ENCODE results near the gene ZBTB18. TPM values are rescaled to one million over a fixed set of nuclear protein-coding genes. Genes with fewer than 3 reads are reported as not detected.

Gene ZBTB18
- total RNA-seq, 1 experiment from 2014 or later: 15.2 TPM

- no peak for TF ChIP-seq EZH2 (IDR thresholded peaks at IDR 0.05; ENCODE audit: borderline replicate concordance, low read depth, low read length, poor library complexity, severe bottlenecking)
- TF ChIP-seq, protein P1, sequence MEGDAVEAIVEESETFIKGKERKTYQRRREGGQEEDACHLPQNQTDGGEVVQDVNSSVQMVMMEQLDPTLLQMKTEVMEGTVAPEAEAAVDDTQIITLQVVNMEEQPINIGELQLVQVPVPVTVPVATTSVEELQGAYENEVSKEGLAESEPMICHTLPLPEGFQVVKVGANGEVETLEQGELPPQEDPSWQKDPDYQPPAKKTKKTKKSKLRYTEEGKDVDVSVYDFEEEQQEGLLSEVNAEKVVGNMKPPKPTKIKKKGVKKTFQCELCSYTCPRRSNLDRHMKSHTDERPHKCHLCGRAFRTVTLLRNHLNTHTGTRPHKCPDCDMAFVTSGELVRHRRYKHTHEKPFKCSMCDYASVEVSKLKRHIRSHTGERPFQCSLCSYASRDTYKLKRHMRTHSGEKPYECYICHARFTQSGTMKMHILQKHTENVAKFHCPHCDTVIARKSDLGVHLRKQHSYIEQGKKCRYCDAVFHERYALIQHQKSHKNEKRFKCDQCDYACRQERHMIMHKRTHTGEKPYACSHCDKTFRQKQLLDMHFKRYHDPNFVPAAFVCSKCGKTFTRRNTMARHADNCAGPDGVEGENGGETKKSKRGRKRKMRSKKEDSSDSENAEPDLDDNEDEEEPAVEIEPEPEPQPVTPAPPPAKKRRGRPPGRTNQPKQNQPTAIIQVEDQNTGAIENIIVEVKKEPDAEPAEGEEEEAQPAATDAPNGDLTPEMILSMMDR (conservative IDR thresholded peaks at IDR 0.05; ENCODE audit: low read depth, low read length): no peak
- H3K4me3 ChIP-seq (ENCODE audit: low read depth, low read length, poor library complexity, severe bottlenecking): no peak overlapping the region
- no peak for DNase-seq (ENCODE audit: low spot score)
- H3K27ac ChIP-seq (ENCODE audit: low read depth, low read length, poor library complexity, severe bottlenecking): no peak overlapping the region
- intact Hi-C loops (cut with micrococcal nuclease; ENCODE audit: unreplicated experiment): no loop called here
- ChIA-PET POLR2A (ENCODE audit: low non-redundant PET) (no interaction called here), CTCF (no interaction called here)
- H3K36me3 ChIP-seq (ENCODE audit: insufficient read depth, low read length, poor library complexity, severe bottlenecking): no peaks in the 10 kb centered on the region
- peaks cover 3% of the 10 kb centered on the region for H3K27me3 ChIP-seq (replicated peaks; ENCODE audit: insufficient read depth, low read depth, low read length, poor library complexity)
- no peaks in the 10 kb centered on the region for H3K4me1 ChIP-seq (ENCODE audit: insufficient read depth, low read length, poor library complexity, severe bottlenecking)
- BruUV-seq (replicated peaks): no TSS peak
- H3K9me3 ChIP-seq (ENCODE audit: low read depth, low read length, poor library complexity, severe bottlenecking): no peaks in the 10 kb centered on the region
Measured at GRCh38 chr1:244092964-244093638, 42.0 kb downstream of the ZBTB18 start.

GRCh38 chr1:244094880-244095528, 43.9 kb downstream of the ZBTB18 start:
- POLR2A ChIA-PET (ENCODE audit: low non-redundant PET): no interaction called here
- CTCF ChIA-PET: no interaction called here
- no peaks in the 10 kb centered on the region for H3K4me1 ChIP-seq (ENCODE audit: insufficient read depth, low read length, poor library complexity, severe bottlenecking)
- intact Hi-C loops (cut with micrococcal nuclease; ENCODE audit: unreplicated experiment): no loop called here
- no peaks in the 10 kb centered on the region for H3K36me3 ChIP-seq (ENCODE audit: insufficient read depth, low read length, poor library complexity, severe bottlenecking)
- no TSS peak for BruUV-seq (replicated peaks)
- H3K27ac ChIP-seq (ENCODE audit: low read depth, low read length, poor library complexity, severe bottlenecking): no peak overlapping the region
- TF ChIP-seq, protein P1 (conservative IDR thresholded peaks at IDR 0.05; ENCODE audit: low read depth, low read length): no peak
- TF ChIP-seq EZH2 (IDR thresholded peaks at IDR 0.05; ENCODE audit: borderline replicate concordance, low read depth, low read length, poor library complexity, severe bottlenecking): no peak
- DNase-seq (ENCODE audit: low spot score): no peak
- no peaks in the 10 kb centered on the region for H3K9me3 ChIP-seq (ENCODE audit: low read depth, low read length, poor library complexity, severe bottlenecking)
- no peak overlapping the region for H3K4me3 ChIP-seq (ENCODE audit: low read depth, low read length, poor library complexity, severe bottlenecking)
- H3K27me3 ChIP-seq (replicated peaks; ENCODE audit: insufficient read depth, low read depth, low read length, poor library complexity): peaks cover 13% of the 10 kb centered on the region

DNA sequence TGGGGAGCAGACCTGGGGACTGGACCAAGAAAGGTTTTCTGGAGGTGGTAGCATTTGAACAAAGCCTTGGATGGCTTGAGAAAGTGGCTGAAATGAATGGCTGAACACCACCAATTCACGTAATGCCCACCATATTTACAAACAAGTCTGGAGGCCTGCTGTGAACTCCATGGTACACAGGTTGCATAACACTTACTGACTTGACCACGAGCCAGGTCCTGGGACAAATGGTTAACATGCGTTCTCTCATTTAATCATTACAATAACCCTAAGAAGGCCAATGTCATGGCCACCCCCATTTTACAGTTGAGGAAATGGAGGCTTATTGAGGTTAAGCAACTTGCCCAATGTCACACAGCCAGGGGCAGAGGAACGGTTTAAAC, 44.4 kb downstream of the ZBTB18 start:
- H3K27ac ChIP-seq (ENCODE audit: low read depth, low read length, poor library complexity, severe bottlenecking): no peak overlapping the region
- peaks cover 18% of the 10 kb centered on the region for H3K27me3 ChIP-seq (replicated peaks; ENCODE audit: insufficient read depth, low read depth, low read length, poor library complexity)
- intact Hi-C loops (cut with micrococcal nuclease; ENCODE audit: unreplicated experiment): no loop called here
- TF ChIP-seq, protein P1 (conservative IDR thresholded peaks at IDR 0.05; ENCODE audit: low read depth, low read length): no peak
- TF ChIP-seq EZH2 (IDR thresholded peaks at IDR 0.05; ENCODE audit: borderline replicate concordance, low read depth, low read length, poor library complexity, severe bottlenecking): no peak
- no TSS peak for BruUV-seq (replicated peaks)
- DNase-seq (ENCODE audit: low spot score): no peak
- peaks cover 3% of the 10 kb centered on the region for H3K4me1 ChIP-seq (ENCODE audit: insufficient read depth, low read length, poor library complexity, severe bottlenecking)
- no peaks in the 10 kb centered on the region for H3K36me3 ChIP-seq (ENCODE audit: insufficient read depth, low read length, poor library complexity, severe bottlenecking)
- H3K4me3 ChIP-seq (ENCODE audit: low read depth, low read length, poor library complexity, severe bottlenecking): no peak overlapping the region
- POLR2A ChIA-PET (ENCODE audit: low non-redundant PET): no interaction called here
- CTCF ChIA-PET: no interaction called here
- no peaks in the 10 kb centered on the region for H3K9me3 ChIP-seq (ENCODE audit: low read depth, low read length, poor library complexity, severe bottlenecking)
